HEK293 (cell line): ENCODE results near the gene RTP5.

Source experiments
- CTCF ChIA-PET: fragments of 350-600 bp; formaldehyde crosslinking; extraction: SDS; loops from one replicate; lab custom pipeline; 2021; ENCODE audit warnings: antibody characterized with exemption; lab: Yijun Ruan, JAX
- POLR2A ChIA-PET: fragments of 300-600 bp; formaldehyde crosslinking; extraction: SDS; loops from one replicate; lab custom pipeline; 2020; ENCODE audit warnings: antibody characterized with exemption, inconsistent platforms; lab: Yijun Ruan, JAX
- H3K27ac ChIP-seq: fragments of 200-500 bp; sonication (Bioruptor generic); 2 replicates; pipeline ENCODE4 v1.5.1; 2014; ENCODE audit warnings: low read depth, low read length, control low read depth, inconsistent platforms; ENCODE audit errors: extremely low read depth
- H3K36me3 ChIP-seq, 2 experiments: fragments of 200-500 bp in 1 of 2; sonication (Bioruptor generic) in 1 of 2; 1 replicate in 1 of 2; 2 replicates in 1 of 2; pipeline ENCODE4 v1.5.1; 2014 to 2017; ENCODE audit warnings: inconsistent platforms in 2 of 2, low read length in 2 of 2; ENCODE audit not compliant: control insufficient read depth in 2 of 2, insufficient read depth in 1 of 2
- H3K4me1 ChIP-seq: fragments of 200-500 bp; sonication (Bioruptor generic); 2 replicates; pipeline ENCODE4 v1.5.1; 2014; ENCODE audit warnings: mild to moderate bottlenecking, low read length, inconsistent platforms; ENCODE audit not compliant: control insufficient read depth, insufficient read depth
- H3K4me3 ChIP-seq: 2 replicates; pipeline ENCODE4 v1.5.1; 2011; ENCODE audit warnings: low read depth, mild to moderate bottlenecking, control low read depth, low read length, moderate library complexity
- H3K9me3 ChIP-seq: fragments of 200-500 bp; sonication (Bioruptor generic); 2 replicates; pipeline ENCODE4 v1.5.1; 2014; ENCODE audit warnings: low read depth, low read length, inconsistent platforms; ENCODE audit not compliant: control insufficient read depth, insufficient read depth
- BCL11A ChIP-seq: fragments of 450-650 bp; formaldehyde crosslinking; IDR thresholded peaks from 2 replicates; pipeline ENCODE4 v1.5.1; 2016; ENCODE audit warnings: low read depth, missing biosample characterization, missing genetic modification characterization
- GFI1B ChIP-seq: fragments of 450-650 bp; formaldehyde crosslinking; IDR thresholded peaks from 2 replicates; pipeline ENCODE4 v1.5.1; 2016; ENCODE audit warnings: missing biosample characterization, missing genetic modification characterization
- HOXD13 ChIP-seq: sonication (generic); formaldehyde crosslinking; IDR thresholded peaks from 2 replicates; pipeline ENCODE4 v1.8.0; 2022; ENCODE audit warnings: missing genetic modification reagents, borderline replicate concordance
- ZBTB21 ChIP-seq: fragments of 450-650 bp; formaldehyde crosslinking; IDR thresholded peaks from 2 replicates; pipeline ENCODE4 v1.5.1; 2017; ENCODE audit warnings: missing biosample characterization, missing genetic modification characterization
- ZFHX2 ChIP-seq: fragments of 450-650 bp; formaldehyde crosslinking; conservative IDR thresholded peaks from 2 replicates; pipeline ENCODE4 v1.5.1; 2016; ENCODE audit warnings: missing biosample characterization, missing genetic modification characterization
- ZNF133 ChIP-seq: fragments of 450-650 bp; formaldehyde crosslinking; IDR thresholded peaks from 2 replicates; pipeline ENCODE4 v1.5.1; 2016; ENCODE audit warnings: missing biosample characterization, missing genetic modification characterization
- ZNF16 ChIP-seq: fragments of 450-650 bp; formaldehyde crosslinking; IDR thresholded peaks from 2 replicates; pipeline ENCODE4 v1.5.1; 2016; ENCODE audit warnings: low read depth, missing biosample characterization, missing genetic modification characterization
- ZNF24 ChIP-seq: fragments of 450-650 bp; formaldehyde crosslinking; IDR thresholded peaks from 2 replicates; pipeline ENCODE4 v1.5.1; 2016; ENCODE audit warnings: missing biosample characterization, missing genetic modification characterization
- ZNF37A ChIP-seq: fragments of 450-650 bp; IDR thresholded peaks from 2 replicates; pipeline ENCODE4 v1.5.1; 2018; ENCODE audit warnings: missing biosample characterization, missing genetic modification characterization
- ZNF433 ChIP-seq: fragments of 450-650 bp; formaldehyde crosslinking; IDR thresholded peaks from 2 replicates; pipeline ENCODE4 v1.5.1; 2016; ENCODE audit warnings: missing biosample characterization, missing genetic modification characterization, low read depth
- ZNF521 ChIP-seq: fragments of 450-650 bp; formaldehyde crosslinking; IDR thresholded peaks from 2 replicates; pipeline ENCODE4 v1.5.1; 2017; ENCODE audit warnings: missing biosample characterization, mild to moderate bottlenecking, missing genetic modification characterization
- ZNF791 ChIP-seq: fragments of 450-650 bp; formaldehyde crosslinking; IDR thresholded peaks from 2 replicates; pipeline ENCODE4 v1.5.1; 2016; ENCODE audit warnings: missing biosample characterization, missing genetic modification characterization
- ZXDB ChIP-seq: fragments of 450-650 bp; formaldehyde crosslinking; IDR thresholded peaks from 2 replicates; pipeline ENCODE4 v1.5.1; 2016; ENCODE audit warnings: missing biosample characterization, missing genetic modification characterization
- TF ChIP-seq, protein P1 (sequence below): fragments of 450-650 bp; formaldehyde crosslinking; IDR thresholded peaks from 2 replicates; pipeline ENCODE4 v1.5.1; 2016; ENCODE audit warnings: missing biosample characterization, missing genetic modification characterization
- TF ChIP-seq, protein P2 (sequence below): fragments of 450-650 bp; formaldehyde crosslinking; IDR thresholded peaks from 2 replicates; pipeline ENCODE4 v1.5.1; 2017; ENCODE audit warnings: missing biosample characterization, mild to moderate bottlenecking, missing genetic modification characterization, moderate library complexity
- TF ChIP-seq, protein P3 (sequence below): fragments of 450-650 bp; formaldehyde crosslinking; IDR thresholded peaks from 2 replicates; pipeline ENCODE4 v1.5.1; 2016; ENCODE audit warnings: missing biosample characterization, missing genetic modification characterization
- TF ChIP-seq, protein P4 (sequence below): fragments of 450-650 bp; formaldehyde crosslinking; IDR thresholded peaks from 2 replicates; pipeline ENCODE4 v1.5.1; 2016; ENCODE audit warnings: missing biosample characterization, missing genetic modification characterization

Gene RTP5

DNA sequence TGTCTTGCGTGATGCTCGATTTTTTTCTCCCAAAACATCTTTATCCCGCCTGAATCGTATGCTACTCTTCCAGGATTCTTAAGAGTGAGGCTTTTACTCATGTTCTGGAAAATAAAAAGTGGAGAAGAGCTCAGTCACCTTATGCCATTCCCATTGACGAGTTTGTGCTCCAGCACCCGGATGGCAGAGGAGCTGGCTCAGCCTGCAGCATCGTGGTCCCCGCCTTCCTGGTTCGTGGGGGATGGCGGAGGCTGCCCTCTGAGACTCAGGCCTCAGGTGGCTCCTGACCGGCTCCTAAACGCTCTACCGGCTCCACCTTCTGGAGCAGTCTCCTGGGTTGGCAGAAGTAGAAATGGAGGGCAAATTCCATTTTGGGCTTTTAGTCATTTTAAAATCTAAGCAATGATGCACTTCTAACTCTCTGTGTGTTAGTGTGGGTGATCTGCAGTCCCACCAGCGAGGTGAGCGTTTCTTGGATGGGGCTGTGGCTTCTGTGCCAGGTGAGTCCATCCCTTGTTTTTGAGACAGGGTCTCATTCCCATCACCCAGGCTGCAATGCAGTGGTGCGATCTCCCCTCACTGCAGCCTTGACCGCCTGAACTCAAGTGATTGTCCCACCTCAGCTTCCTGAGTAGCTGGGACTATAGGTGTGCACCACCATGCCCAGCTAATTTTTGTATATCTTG is 27.8 kb downstream of the RTP5 start (continued):
- TF ChIP-seq BCL11A (tag by site-specific recombination) (no peak), GFI1B (tag by site-specific recombination) (no peak), HOXD13 (CRISPR knock-in tag) (no peak), ZNF791 (tag by site-specific recombination) (no peak), ZNF24 (no peak)
- TF ChIP-seq, protein P1, sequence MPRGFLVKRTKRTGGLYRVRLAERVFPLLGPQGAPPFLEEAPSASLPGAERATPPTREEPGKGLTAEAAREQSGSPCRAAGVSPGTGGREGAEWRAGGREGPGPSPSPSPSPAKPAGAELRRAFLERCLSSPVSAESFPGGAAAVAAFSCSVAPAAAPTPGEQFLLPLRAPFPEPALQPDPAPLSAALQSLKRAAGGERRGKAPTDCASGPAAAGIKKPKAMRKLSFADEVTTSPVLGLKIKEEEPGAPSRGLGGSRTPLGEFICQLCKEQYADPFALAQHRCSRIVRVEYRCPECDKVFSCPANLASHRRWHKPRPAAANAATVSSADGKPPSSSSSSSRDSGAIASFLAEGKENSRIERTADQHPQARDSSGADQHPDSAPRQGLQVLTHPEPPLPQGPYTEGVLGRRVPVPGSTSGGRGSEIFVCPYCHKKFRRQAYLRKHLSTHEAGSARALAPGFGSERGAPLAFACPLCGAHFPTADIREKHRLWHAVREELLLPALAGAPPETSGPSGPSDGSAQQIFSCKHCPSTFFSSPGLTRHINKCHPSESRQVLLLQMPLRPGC (tag by site-specific recombination), result no peak

DNA sequence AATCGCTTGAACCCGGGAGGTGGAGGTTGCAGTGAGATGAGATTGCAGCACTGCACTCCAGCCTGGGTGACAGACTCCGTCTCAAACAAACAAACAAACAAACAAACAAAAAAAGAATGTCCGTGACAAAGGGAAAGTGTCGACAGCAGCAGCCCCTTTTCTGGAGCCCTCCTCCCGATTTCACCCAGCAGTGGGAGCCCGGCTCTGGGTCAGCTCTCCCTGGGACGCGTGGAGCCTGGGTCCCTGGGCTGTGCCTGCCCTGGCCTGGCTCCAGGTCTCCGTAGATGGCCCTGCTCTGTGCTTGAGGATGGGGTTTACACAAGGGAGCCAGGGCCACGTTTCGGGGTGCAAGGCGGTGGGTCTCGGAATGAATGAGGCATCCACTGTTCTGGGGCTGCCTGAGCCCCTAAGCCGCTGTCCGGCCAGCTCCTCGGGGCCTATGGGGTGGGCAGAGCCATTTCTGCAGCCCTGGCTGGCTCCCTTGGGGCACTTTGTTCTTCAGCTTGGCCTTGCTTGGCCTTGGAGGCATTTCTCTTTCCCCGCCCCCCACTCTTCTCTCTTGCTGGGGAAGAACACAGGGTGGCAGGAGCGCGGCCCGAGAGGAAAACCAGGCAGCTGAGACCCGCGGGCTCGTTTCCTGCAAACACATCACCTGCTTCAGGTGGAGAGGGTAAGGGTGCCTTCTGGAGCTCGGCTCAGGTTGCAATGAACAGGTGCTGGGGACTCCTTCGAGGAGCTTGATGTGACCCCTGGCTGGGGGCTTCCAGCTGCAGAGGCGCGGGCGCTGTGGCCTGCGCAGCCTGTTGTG is 29.1 kb downstream of the RTP5 start:
- POLR2A ChIA-PET, result no interaction called here
- Histone ChIP-seq H3K27ac (no peak overlapping the region), H3K4me1 (no peaks in the 10 kb centered on the region), H3K9me3 (no peaks in the 10 kb centered on the region), H3K36me3 (no peaks in the 10 kb centered on the region), H3K4me3 (no peak overlapping the region)
- TF ChIP-seq, protein P2, sequence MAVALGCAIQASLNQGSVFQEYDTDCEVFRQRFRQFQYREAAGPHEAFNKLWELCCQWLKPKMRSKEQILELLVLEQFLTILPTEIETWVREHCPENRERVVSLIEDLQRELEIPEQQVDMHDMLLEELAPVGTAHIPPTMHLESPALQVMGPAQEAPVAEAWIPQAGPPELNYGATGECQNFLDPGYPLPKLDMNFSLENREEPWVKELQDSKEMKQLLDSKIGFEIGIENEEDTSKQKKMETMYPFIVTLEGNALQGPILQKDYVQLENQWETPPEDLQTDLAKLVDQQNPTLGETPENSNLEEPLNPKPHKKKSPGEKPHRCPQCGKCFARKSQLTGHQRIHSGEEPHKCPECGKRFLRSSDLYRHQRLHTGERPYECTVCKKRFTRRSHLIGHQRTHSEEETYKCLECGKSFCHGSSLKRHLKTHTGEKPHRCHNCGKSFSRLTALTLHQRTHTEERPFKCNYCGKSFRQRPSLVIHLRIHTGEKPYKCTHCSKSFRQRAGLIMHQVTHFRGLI, result no peak
- CTCF ChIA-PET, result no interaction called here

DNA sequence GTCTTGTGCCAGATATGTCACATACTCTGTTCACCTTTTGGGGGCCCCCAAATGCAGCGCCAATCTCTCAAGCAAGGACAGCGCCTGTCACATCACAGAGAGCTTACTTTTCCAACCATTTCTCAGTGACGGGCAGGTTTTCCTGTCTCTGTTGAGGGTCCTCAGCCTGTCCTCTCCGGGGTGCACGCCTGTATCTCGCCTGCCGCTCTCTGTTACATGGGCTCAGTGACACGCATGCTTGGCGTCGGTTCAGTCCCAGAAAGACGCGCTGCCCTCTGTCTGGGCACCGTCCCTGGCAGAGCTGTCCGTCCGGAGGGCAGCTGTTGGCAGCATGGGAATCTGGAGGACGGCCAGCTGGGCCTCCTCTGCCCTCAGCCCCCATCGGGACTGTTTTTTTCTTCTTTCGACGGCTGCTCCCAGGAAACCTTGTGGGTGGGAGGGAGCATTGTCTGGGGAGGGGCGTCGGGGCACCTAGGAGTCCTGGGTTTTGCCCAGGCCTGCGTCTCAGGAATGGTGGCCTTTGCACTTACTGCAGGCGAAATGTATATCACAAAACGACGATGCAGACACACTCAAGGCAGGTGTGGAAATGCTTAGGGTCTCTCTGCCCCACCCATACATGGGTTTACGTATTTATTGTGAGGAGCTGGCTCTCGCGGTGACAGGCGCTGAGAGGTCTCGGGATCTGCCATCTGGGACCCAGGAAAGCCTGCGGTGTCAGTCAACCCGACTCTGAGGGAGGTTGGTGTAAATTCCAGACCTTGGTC is 30.9 kb downstream of the RTP5 start:
- Histone ChIP-seq H3K27ac (no peak overlapping the region), H3K4me1 (no peaks in the 10 kb centered on the region), H3K4me3 (no peak overlapping the region), H3K36me3 (no peaks in the 10 kb centered on the region), H3K9me3 (no peaks in the 10 kb centered on the region)
- CTCF ChIA-PET, result interaction anchor here (0.9 kb wide), 1 partner anchor 22 kb away, joined by 3 read pairs; no protein-coding TSS in a partner anchor
- TF ChIP-seq ZNF521 (tag by site-specific recombination), result no peak
- TF ChIP-seq ZFHX2 (tag by site-specific recombination), result no peak
- no peak for TF ChIP-seq ZNF16 (tag by site-specific recombination)
- no peak for TF ChIP-seq ZNF133 (tag by site-specific recombination)
- TF ChIP-seq ZBTB21, result no peak
- POLR2A ChIA-PET, result no interaction called here

DNA sequence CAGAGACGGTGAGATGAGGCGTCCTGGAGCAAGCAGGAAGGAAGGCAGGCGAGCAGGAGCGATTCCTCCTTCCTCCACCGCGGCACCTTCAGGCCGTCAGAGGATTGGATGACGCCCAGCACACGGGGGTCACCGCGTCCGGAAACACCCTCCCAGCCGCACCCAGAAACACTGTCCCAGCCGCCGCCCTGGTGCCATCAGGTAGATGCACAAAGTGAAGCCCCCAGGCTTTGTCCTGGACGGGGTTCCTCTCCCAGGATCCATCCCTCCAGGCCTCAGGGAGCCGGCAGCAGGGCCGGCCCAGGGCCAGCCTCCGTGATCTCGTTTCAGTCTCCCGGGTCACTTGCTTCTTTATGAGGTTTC is 31.5 kb downstream of the RTP5 start:
- TF ChIP-seq, protein P3, sequence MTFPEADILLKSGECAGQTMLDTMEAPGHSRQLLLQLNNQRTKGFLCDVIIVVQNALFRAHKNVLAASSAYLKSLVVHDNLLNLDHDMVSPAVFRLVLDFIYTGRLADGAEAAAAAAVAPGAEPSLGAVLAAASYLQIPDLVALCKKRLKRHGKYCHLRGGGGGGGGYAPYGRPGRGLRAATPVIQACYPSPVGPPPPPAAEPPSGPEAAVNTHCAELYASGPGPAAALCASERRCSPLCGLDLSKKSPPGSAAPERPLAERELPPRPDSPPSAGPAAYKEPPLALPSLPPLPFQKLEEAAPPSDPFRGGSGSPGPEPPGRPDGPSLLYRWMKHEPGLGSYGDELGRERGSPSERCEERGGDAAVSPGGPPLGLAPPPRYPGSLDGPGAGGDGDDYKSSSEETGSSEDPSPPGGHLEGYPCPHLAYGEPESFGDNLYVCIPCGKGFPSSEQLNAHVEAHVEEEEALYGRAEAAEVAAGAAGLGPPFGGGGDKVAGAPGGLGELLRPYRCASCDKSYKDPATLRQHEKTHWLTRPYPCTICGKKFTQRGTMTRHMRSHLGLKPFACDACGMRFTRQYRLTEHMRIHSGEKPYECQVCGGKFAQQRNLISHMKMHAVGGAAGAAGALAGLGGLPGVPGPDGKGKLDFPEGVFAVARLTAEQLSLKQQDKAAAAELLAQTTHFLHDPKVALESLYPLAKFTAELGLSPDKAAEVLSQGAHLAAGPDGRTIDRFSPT, result no peak
- TF ChIP-seq, protein P4, sequence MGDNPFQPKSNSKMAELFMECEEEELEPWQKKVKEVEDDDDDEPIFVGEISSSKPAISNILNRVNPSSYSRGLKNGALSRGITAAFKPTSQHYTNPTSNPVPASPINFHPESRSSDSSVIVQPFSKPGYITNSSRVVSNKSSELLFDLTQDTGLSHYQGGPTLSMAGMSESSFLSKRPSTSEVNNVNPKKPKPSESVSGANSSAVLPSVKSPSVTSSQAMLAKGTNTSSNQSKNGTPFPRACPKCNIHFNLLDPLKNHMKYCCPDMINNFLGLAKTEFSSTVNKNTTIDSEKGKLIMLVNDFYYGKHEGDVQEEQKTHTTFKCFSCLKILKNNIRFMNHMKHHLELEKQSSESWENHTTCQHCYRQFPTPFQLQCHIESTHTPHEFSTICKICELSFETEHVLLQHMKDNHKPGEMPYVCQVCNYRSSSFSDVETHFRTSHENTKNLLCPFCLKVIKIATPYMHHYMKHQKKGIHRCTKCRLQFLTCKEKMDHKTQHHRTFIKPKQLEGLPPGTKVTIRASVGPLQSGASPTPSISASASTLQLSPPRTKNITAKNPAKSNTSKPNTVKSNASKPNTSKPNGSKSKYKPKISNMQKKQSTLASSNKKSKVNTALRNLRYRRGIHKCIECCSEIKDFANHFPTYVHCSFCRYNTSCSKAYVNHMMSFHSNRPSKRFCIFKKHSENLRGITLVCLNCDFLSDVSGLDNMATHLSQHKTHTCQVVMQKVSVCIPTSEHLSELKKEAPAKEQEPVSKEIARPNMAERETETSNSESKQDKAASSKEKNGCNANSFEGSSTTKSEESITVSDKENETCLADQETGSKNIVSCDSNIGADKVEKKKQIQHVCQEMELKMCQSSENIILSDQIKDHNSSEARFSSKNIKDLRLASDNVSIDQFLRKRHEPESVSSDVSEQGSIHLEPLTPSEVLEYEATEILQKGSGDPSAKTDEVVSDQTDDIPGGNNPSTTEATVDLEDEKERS (tag by site-specific recombination), result no peak
- no peak for TF ChIP-seq ZNF433 (tag by site-specific recombination)
- no peak for TF ChIP-seq ZXDB (tag by site-specific recombination)
- no peak for TF ChIP-seq ZNF37A (tag by site-specific recombination)
- CTCF ChIA-PET, result interaction anchor here (0.9 kb wide), 1 partner anchor 22 kb away, joined by 3 read pairs; no protein-coding TSS in a partner anchor
- Histone ChIP-seq H3K9me3 (no peaks in the 10 kb centered on the region), H3K27ac (no peak overlapping the region), H3K36me3 (no peaks in the 10 kb centered on the region), H3K4me3 (no peak overlapping the region), H3K4me1 (no peaks in the 10 kb centered on the region)
- POLR2A ChIA-PET, result no interaction called here
